GM12864 (cell line): ENCODE data around the gene B4GALT5.

Experiments used
- DNase-seq: peaks from one replicate; pipeline ENCODE4 v3.0.0-alpha.2; 2011; ENCODE audit warnings: low read depth
- H3K4me3 ChIP-seq: 2 replicates; pipeline ENCODE4 v1.5.1; 2011; ENCODE audit warnings: mild to moderate bottlenecking, low read depth, low read length, control low read depth
- TF ChIP-seq, protein P1 (sequence below): IDR thresholded peaks from 2 replicates; pipeline ENCODE4 v1.5.1; 2011; ENCODE audit warnings: low read depth, mild to moderate bottlenecking, moderate library complexity, low read length, control low read depth, inconsistent platforms; ENCODE audit errors: missing control alignments

B4GALT5 gene

DNA sequence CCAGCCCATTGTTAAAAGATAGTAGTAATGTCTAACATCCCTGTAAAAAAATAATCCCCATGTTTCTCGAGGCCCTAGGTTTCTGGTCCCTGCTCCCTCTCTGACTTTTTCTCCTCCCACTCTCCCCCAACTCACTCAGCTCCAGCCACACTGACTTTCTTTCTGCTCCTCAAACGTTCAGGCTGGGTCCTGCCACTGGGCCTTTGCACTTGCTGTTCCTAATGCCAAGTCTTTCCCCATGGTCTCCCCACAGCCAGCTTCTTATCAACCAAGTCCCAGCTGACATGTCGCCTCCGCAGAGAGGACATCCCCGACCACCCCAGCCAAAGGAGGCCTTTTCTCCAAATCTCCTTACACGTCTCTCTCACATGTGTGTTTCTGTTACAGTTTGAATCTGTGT, 123.9 kb downstream of the B4GALT5 start:
- no peak overlapping the region for H3K4me3 ChIP-seq
- no peak for DNase-seq
- TF ChIP-seq, protein P1, sequence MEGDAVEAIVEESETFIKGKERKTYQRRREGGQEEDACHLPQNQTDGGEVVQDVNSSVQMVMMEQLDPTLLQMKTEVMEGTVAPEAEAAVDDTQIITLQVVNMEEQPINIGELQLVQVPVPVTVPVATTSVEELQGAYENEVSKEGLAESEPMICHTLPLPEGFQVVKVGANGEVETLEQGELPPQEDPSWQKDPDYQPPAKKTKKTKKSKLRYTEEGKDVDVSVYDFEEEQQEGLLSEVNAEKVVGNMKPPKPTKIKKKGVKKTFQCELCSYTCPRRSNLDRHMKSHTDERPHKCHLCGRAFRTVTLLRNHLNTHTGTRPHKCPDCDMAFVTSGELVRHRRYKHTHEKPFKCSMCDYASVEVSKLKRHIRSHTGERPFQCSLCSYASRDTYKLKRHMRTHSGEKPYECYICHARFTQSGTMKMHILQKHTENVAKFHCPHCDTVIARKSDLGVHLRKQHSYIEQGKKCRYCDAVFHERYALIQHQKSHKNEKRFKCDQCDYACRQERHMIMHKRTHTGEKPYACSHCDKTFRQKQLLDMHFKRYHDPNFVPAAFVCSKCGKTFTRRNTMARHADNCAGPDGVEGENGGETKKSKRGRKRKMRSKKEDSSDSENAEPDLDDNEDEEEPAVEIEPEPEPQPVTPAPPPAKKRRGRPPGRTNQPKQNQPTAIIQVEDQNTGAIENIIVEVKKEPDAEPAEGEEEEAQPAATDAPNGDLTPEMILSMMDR, result no peak

DNA sequence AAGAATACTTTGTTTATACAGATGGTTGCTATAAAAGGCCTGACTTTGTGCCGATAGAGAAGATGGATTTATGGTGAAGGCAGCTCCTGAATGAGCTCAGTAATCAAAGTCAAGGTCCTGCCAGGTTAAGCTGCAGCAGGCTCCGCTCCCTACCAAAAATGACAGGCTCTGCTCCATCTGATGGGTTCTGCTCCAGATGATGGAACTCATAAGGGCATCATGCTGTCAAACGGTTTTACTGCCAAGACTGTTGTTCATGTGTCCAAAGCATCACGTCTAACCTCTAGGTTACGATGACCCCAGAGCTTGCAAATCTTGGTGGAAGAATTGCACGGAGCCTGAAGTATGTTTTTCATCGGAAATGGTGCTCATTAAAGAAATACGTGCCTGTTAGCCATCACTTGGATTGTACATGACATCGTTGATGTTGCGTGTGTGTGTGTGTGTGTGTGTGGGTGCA, 126.5 kb downstream of the B4GALT5 start:
- TF ChIP-seq, protein P1, result no peak
- no peak for DNase-seq
- H3K4me3 ChIP-seq, result no peak overlapping the region

DNA sequence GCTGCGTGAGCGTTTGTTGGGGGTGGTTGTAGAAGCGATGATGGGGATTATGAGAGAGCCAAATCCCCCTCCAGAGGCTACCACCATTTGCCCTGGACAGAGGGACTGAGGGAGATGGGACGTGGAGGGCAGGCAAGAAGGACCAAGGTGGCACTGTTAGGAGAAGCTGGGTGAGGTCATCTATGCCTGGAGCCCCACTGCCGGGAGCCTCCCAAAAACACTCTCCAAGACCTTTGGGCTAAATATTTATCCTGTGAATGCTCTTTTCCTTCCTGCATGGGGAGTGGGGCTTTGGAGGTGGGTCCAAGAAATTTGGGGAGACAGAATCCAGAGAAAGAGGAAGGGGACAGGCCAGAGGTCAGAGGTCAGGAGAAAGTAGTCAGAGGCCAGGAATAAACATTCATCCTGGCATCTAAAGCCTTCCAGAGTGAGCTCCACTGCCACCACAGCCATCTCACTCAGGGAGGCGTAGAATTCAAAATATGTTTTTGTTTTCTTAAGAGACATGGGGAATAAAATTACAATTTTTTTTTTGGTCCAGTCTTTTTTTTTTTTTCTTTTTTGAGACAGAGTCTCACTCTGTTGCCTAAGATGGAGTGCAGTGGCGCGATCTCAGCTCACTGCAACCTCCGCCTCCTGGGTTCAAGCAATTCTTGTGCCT, 128.0 kb downstream of the B4GALT5 start:
- TF ChIP-seq, protein P1, result no peak
- DNase-seq, result no peak
- no peak overlapping the region for H3K4me3 ChIP-seq

DNA sequence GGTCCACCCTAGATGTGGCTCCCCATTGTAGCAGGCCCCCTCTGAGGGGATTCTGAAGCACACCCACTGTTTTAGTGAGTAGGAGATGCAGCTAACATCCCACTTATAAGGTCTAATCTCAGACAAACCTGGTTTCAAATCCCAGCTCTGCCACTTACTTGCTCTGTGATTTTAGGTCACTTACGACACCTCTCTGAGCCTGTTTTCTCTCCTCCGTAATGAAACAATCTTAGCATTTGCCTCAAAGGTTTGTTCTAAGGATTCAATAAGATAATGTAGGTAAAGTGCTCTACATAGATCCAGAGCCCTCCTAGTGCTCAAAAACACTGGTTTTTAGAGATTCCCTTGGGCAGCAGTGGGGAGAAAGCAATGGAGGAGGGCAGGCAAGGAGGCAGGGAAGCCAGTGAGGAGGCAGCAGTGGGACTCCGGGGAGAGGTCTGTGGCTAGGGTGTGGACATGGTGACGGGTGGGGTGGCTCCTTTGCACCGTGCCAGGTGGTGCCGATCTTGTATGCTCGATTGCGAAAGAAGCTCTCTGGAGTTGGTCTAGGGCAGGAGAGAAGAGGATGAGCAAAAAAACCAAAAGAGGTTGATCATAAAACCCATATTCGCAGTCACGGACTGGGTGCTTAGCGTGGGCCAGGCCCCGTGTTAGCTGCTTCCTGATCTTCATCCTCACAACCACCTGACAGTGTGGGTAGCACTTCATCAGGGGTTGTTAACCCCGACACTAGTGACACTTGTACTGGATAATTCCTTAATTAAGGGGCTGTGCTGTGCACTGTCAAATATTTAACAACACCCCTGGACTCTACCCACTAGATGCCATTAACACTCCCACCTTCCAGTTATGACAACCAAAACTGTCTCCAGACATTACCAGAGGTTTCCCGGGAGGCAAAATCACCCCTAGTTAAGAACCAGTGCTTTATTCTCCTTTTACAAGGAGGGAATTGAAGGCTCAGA, 129.0 kb downstream of the B4GALT5 start:
- no peak for DNase-seq
- TF ChIP-seq, protein P1, result no peak
- H3K4me3 ChIP-seq, result no peak overlapping the region

DNA sequence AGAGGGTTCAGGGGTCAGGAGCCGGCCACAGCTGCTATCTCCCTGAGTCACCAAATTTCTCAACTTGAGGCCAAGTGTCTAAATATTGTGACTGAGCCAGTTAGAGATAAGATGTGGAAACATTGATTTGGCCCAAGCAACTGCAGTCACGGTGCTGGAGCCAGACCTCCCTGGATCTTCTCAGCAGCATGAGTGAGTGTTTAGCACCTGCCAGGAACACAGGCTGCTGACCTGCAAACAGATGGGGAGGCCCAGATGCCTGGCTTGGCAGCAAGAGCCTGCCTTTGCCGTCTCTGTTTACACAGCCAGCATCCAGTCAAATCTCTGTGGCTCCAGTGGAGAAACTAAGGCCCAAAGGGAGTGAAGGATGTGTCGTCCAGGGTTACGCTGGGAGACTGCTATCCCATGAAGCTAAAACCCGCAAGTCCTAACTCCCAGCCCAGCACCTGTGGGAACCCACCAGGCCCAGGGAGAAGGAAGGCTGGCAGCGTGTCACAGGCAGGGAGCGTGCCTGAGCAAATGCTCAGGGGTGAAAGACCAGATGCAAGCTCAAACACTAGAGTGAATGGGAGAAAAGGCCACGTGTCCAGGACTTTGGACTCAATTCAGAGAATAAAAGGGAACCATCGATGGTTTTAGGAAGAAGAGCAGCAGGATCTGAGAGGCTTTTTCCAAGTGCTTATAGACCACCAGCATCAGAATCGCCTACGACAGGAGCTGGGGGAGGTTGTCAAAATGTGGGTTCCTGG, 129.8 kb downstream of the B4GALT5 start:
- TF ChIP-seq, protein P1, result no peak
- no peak overlapping the region for H3K4me3 ChIP-seq
- DNase-seq, result no peak

DNA sequence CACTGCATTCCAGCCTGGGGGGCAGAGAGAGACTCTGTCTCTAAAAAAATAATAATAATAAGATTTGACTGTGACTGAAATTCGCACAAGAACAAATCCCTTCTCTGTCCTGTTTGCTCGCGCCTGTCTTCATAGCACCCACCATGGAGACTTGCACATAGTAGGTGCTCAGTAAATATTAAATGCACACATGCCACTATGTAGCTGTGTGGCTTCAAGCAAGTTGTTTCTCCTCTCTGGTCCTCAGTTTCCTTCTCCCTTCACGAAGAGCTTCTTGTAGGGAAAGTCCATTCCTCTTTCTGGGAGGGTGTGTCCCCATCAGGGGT, 130.4 kb downstream of the B4GALT5 start:
- TF ChIP-seq, protein P1, result no peak
- no peak overlapping the region for H3K4me3 ChIP-seq
- DNase-seq, result no peak
